T-helper 1 cell treated with Interleukin-12 subunit alpha and Interleukin-12 subunit beta and Interleukin-4 antibody, amounts not matched to agents 30 μg/mL and 1 μg/mL, for 36 hours (primary cell): ENCODE results near the gene CACNA1S.

ENCODE experiments used
- H3K27ac Mint-ChIP-seq: one replicate; pipeline ENCODE4 v1.8.0; 2021; ENCODE audit warnings: mild to moderate bottlenecking, mixed read lengths
- H3K27me3 Mint-ChIP-seq: one replicate; pipeline ENCODE4 v1.8.0; 2021; ENCODE audit warnings: low read depth, mixed read lengths
- H3K36me3 Mint-ChIP-seq: one replicate; pipeline ENCODE4 v1.8.0; 2021; ENCODE audit warnings: low read depth, mixed read lengths
- H3K4me1 Mint-ChIP-seq: one replicate; pipeline ENCODE4 v1.8.0; 2021; ENCODE audit warnings: low read depth, mixed read lengths
- H3K4me3 Mint-ChIP-seq: one replicate; pipeline ENCODE4 v1.8.0; 2021; ENCODE audit warnings: mild to moderate bottlenecking, moderate library complexity, mixed read lengths
- H3K9me3 Mint-ChIP-seq: one replicate; pipeline ENCODE4 v1.8.0; 2021; ENCODE audit warnings: mixed read lengths

Gene CACNA1S

GRCh38 chr1:201020721-201021629 lies 91.3 kb downstream of the CACNA1S start:
- peak overlapping the region; percentile 98 for H3K4me3 Mint-ChIP-seq
- H3K27me3 Mint-ChIP-seq, result no peaks in the 10 kb centered on the region
- H3K27ac Mint-ChIP-seq, result peak overlapping the region; percentile 97
- peaks cover 19% of the 10 kb centered on the region for H3K36me3 Mint-ChIP-seq
- peaks cover 76% of the 10 kb centered on the region for H3K4me1 Mint-ChIP-seq
- no peaks in the 10 kb centered on the region for H3K9me3 Mint-ChIP-seq

GRCh38 chr1:201020040-201020591 lies 92.1 kb downstream of the CACNA1S start:
- peak overlapping the region; percentile 98 for H3K4me3 Mint-ChIP-seq
- no peaks in the 10 kb centered on the region for H3K9me3 Mint-ChIP-seq
- peaks cover 78% of the 10 kb centered on the region for H3K4me1 Mint-ChIP-seq
- no peaks in the 10 kb centered on the region for H3K27me3 Mint-ChIP-seq
- H3K36me3 Mint-ChIP-seq, result peaks cover 19% of the 10 kb centered on the region
- H3K27ac Mint-ChIP-seq, result peak overlapping the region; percentile 97

GRCh38 chr1:201019321-201019977 lies 92.8 kb downstream of the CACNA1S start:
- no peaks in the 10 kb centered on the region for H3K9me3 Mint-ChIP-seq

GRCh38 chr1:201017828-201018163 lies 94.4 kb downstream of the CACNA1S start:
- H3K36me3 Mint-ChIP-seq, result peaks cover 18% of the 10 kb centered on the region
- peak overlapping the region; percentile 17 for H3K4me3 Mint-ChIP-seq
- H3K27me3 Mint-ChIP-seq, result no peaks in the 10 kb centered on the region
- peaks cover 87% of the 10 kb centered on the region for H3K4me1 Mint-ChIP-seq
- no peaks in the 10 kb centered on the region for H3K9me3 Mint-ChIP-seq
- peak overlapping the region; percentile 97 for H3K27ac Mint-ChIP-seq

More at GRCh38 chr1:201019321-201019977, 92.8 kb downstream of the CACNA1S start:
- Mint-ChIP-seq H3K36me3 (peaks cover 19% of the 10 kb centered on the region), H3K27me3 (no peaks in the 10 kb centered on the region), H3K4me3 (peak overlapping the region; percentile 98), H3K4me1 (peaks cover 79% of the 10 kb centered on the region), H3K27ac (peak overlapping the region; percentile 97)

- H3K27ac Mint-ChIP-seq, result peak overlapping the region; percentile 97
- H3K4me3 Mint-ChIP-seq, result peak overlapping the region; percentile 53
- H3K4me1 Mint-ChIP-seq, result peaks cover 87% of the 10 kb centered on the region
- H3K36me3 Mint-ChIP-seq, result peaks cover 11% of the 10 kb centered on the region
- H3K27me3 Mint-ChIP-seq, result no peaks in the 10 kb centered on the region
- no peaks in the 10 kb centered on the region for H3K9me3 Mint-ChIP-seq
Observed at GRCh38 chr1:201016943-201017827, 95.0 kb downstream of the CACNA1S start.

- Mint-ChIP-seq H3K9me3 (no peaks in the 10 kb centered on the region), H3K4me1 (peaks cover 88% of the 10 kb centered on the region), H3K27me3 (no peaks in the 10 kb centered on the region), H3K27ac (peak overlapping the region; percentile 82), H3K36me3 (peaks cover 8% of the 10 kb centered on the region), H3K4me3 (no peak overlapping the region)
Observed at GRCh38 chr1:201016211-201016651, 96.0 kb downstream of the CACNA1S start.

GRCh38 chr1:201015551-201016091 lies 96.6 kb downstream of the CACNA1S start:
- H3K4me1 Mint-ChIP-seq, result peaks cover 86% of the 10 kb centered on the region
- H3K36me3 Mint-ChIP-seq, result peaks cover 8% of the 10 kb centered on the region
- H3K27ac Mint-ChIP-seq, result peak overlapping the region; percentile 82
- peak overlapping the region; percentile 53 for H3K4me3 Mint-ChIP-seq
- no peaks in the 10 kb centered on the region for H3K9me3 Mint-ChIP-seq
- H3K27me3 Mint-ChIP-seq, result no peaks in the 10 kb centered on the region

GRCh38 chr1:201014816-201015200 lies 97.4 kb downstream of the CACNA1S start:
- Mint-ChIP-seq H3K4me3 (peak overlapping the region; percentile 14), H3K27ac (peak overlapping the region; percentile 38), H3K9me3 (no peaks in the 10 kb centered on the region), H3K27me3 (no peaks in the 10 kb centered on the region), H3K4me1 (peaks cover 78% of the 10 kb centered on the region), H3K36me3 (peaks cover 8% of the 10 kb centered on the region)

GRCh38 chr1:201013991-201014815 lies 98.0 kb downstream of the CACNA1S start:
- no peaks in the 10 kb centered on the region for H3K27me3 Mint-ChIP-seq
- H3K9me3 Mint-ChIP-seq, result no peaks in the 10 kb centered on the region
- H3K36me3 Mint-ChIP-seq, result peaks cover 6% of the 10 kb centered on the region
- H3K4me1 Mint-ChIP-seq, result peaks cover 75% of the 10 kb centered on the region
- peak overlapping the region; percentile 85 for H3K27ac Mint-ChIP-seq
- H3K4me3 Mint-ChIP-seq, result peak overlapping the region; percentile 14

GRCh38 chr1:201013031-201013485 lies 99.2 kb downstream of the CACNA1S start:
- H3K36me3 Mint-ChIP-seq, result peaks cover 1% of the 10 kb centered on the region
- peak overlapping the region; percentile 60 for H3K4me3 Mint-ChIP-seq
- H3K27me3 Mint-ChIP-seq, result no peaks in the 10 kb centered on the region
- peaks cover 67% of the 10 kb centered on the region for H3K4me1 Mint-ChIP-seq
- no peaks in the 10 kb centered on the region for H3K9me3 Mint-ChIP-seq
- H3K27ac Mint-ChIP-seq, result peak overlapping the region; percentile 85

GRCh38 chr1:201011616-201012015 lies 100.6 kb downstream of the CACNA1S start:
- H3K36me3 Mint-ChIP-seq, result no peaks in the 10 kb centered on the region
- H3K9me3 Mint-ChIP-seq, result no peaks in the 10 kb centered on the region
- H3K27ac Mint-ChIP-seq, result peak overlapping the region; percentile 6
- H3K4me1 Mint-ChIP-seq, result peaks cover 54% of the 10 kb centered on the region
- H3K27me3 Mint-ChIP-seq, result no peaks in the 10 kb centered on the region
- no peak overlapping the region for H3K4me3 Mint-ChIP-seq

GRCh38 chr1:201009962-201010645 lies 102.1 kb downstream of the CACNA1S start:
- H3K9me3 Mint-ChIP-seq, result no peaks in the 10 kb centered on the region
- H3K36me3 Mint-ChIP-seq, result peaks cover 2% of the 10 kb centered on the region
- no peak overlapping the region for H3K27ac Mint-ChIP-seq
- H3K4me1 Mint-ChIP-seq, result peaks cover 39% of the 10 kb centered on the region
- H3K4me3 Mint-ChIP-seq, result no peak overlapping the region
- H3K27me3 Mint-ChIP-seq, result no peaks in the 10 kb centered on the region
